Hepatocyte (in vitro differentiated cells): ENCODE measurements around the gene NCAPG2.

Experiments
- EZH2phosphoT487 ChIP-seq: fragments of 200-600 bp; sonication (generic); IDR thresholded peaks from one replicate; pipeline ENCODE4 v1.6.1; 2018; ENCODE audit warnings: antibody characterized with exemption, mild to moderate bottlenecking, low read depth, moderate library complexity; ENCODE audit not compliant: unreplicated experiment, severe bottlenecking
- TF ChIP-seq, protein P1 (sequence below): fragments of 200-600 bp; sonication (generic); IDR thresholded peaks from 2 replicates; pipeline ENCODE4 v1.5.1; 2016; ENCODE audit warnings: antibody characterized with exemption, mild to moderate bottlenecking; ENCODE audit not compliant: poor library complexity

DNA sequence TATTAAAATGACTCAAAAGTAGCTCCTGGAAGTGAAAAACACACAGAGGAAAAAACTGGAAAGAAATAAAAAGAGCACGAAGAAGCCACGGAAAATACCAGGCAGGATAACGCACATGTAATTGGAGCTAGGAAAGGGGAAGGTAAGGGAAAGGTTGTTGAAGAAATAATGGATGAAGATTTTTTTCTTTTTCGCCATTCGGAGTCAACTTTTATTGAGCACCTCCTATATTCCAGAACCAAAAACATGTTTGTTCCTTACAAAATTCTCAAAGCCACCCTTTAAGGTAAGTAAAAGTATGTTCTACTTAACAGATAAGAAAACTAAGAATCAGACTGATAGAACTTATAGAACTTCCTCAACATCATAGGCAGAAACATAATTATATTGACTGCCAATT lies 84.2 kb downstream of the NCAPG2 start:
- TF ChIP-seq, protein P1, sequence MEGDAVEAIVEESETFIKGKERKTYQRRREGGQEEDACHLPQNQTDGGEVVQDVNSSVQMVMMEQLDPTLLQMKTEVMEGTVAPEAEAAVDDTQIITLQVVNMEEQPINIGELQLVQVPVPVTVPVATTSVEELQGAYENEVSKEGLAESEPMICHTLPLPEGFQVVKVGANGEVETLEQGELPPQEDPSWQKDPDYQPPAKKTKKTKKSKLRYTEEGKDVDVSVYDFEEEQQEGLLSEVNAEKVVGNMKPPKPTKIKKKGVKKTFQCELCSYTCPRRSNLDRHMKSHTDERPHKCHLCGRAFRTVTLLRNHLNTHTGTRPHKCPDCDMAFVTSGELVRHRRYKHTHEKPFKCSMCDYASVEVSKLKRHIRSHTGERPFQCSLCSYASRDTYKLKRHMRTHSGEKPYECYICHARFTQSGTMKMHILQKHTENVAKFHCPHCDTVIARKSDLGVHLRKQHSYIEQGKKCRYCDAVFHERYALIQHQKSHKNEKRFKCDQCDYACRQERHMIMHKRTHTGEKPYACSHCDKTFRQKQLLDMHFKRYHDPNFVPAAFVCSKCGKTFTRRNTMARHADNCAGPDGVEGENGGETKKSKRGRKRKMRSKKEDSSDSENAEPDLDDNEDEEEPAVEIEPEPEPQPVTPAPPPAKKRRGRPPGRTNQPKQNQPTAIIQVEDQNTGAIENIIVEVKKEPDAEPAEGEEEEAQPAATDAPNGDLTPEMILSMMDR = no peak
- TF ChIP-seq EZH2phosphoT487 = no peak
